Pancreas (tissue), 10 donors: Measurements from ENCODE around the gene VSIG4. TPM values are rescaled to one million over a fixed set of nuclear protein-coding genes. Genes with fewer than 3 reads are reported as not detected.
"Not testable (repeated sequence)": the region's sequence is repeated elsewhere in the genome, so short reads cannot be mapped to it uniquely, and the experiment has no call there.

Experiments
- ATAC-seq, 4 donors: fragments of 200-7000 bp; cut with Tn5 transposase; one replicate each; pipeline versions ENCODE4 v1.8.0 to v1.9.1; 2020; ENCODE audit warnings: mild to moderate bottlenecking in 4 of 4, moderate library complexity in 4 of 4
- DNase-seq, 6 donors: peaks; one replicate each; pipeline ENCODE4 v3.0.0-alpha.2; 2020
- FAIRE-seq: peaks from 2 replicates; lab custom pipeline; 2012; peaks lifted over from hg19 to GRCh38; lab: Jason Lieb, UNC
- H3K27ac ChIP-seq, 4 donors: fragments of 200-600 bp; sonication (generic); 1 replicate in 3 of 4; 2 replicates in 1 of 4; pipeline versions ENCODE4 v1.5.0 to v1.8.0; 2020
- H3K27me3 ChIP-seq, 4 donors: fragments of 200-600 bp; one replicate each; pipeline ENCODE4 v1.8.0; 2021
- H3K36me3 ChIP-seq, 3 donors: fragments of 200-600 bp; sonication (generic) in 1 of 3; one replicate each; pipeline versions ENCODE4 v1.5.0 to v1.8.0; 2020 to 2021
- H3K4me1 ChIP-seq, 3 donors: fragments of 200-600 bp; one replicate each; pipeline ENCODE4 v1.8.0; 2021
- H3K4me3 ChIP-seq, 4 donors: fragments of 200-600 bp; sonication (generic) in 2 of 4; one replicate each; pipeline versions ENCODE4 v1.5.0 to v1.8.0; 2020 to 2021
- H3K9me3 ChIP-seq, 4 donors: fragments of 200-600 bp; one replicate each; pipeline ENCODE4 v1.8.0; 2021
- CTCF ChIP-seq, 4 donors: fragments of 200-600 bp; sonication (generic) in 3 of 4; IDR thresholded peaks; one replicate each; pipeline versions ENCODE4 v1.5.0 to v1.8.0; 2021; ENCODE audit warnings: antibody characterized with exemption in 4 of 4
- WGBS, 2 donors: extraction: QIAGEN DNeasy Blood & Tissue Kit; methylation state at CpG; one replicate each; pipeline ENCODE4 v1.1.7; 2013; 5-methylcytosine and 5-hydroxymethylcytosine counted together
- intact Hi-C, 3 donors: fragments of 100-400 bp; cut with DNase I; formaldehyde crosslinking; loops; one replicate each; pipeline versions ENCODE4 v1.11.1 to v1.14.2; 2022
- polyA plus RNA-seq, 2 donors: library from polyadenylated mRNA; stranded (reverse); fragments of 200-250 nt; gene quantifications; one replicate each; pipeline ENCODE4 v1.2.3, GENCODE V29; 2013
- total RNA-seq, 6 donors: library from RNA; stranded (reverse); fragmentation: NEBNext Ultra II Directional in 4 of 6; extraction: Animal tissue kit (Norgen Biotek cat#: 25700) in 4 of 6; gene quantifications; one replicate each; pipeline versions ENCODE4 v1.2.1 to v1.2.4, GENCODE V29; 2021 to 2023
- donor health status: healthy with polysubstance abuse.
- donor health status: DM: no; HTN: no; CAD: no; lungs with moderate emphysema.
- donor health status: DM: no; HTN: no; CAD: no.
- donor health status: control.
- donor health status: control.
- donor health status: Bipolar disorder and iron deficiency.
- donor health status: DM: yes; HTN: yes; CAD: no.
- donor health status: DM: no; HTN: no; CAD: no.
- donor health status: DM: no; HTN: no; CAD: no.
- donor health status: DM: yes; HTN: yes; CAD: no.

The VSIG4 gene
- total and polyA plus RNA-seq, 8 donors: 1.4 to 42.6 (median 5.0) TPM

GRCh38 chrX:65985211-65985610 is 54.7 kb downstream of the VSIG4 start:
- peaks cover 0 to 17% (median 0%) of the 10 kb centered on the region in 4 donors for H3K27me3 ChIP-seq
- DNase-seq (no peak), FAIRE-seq (peak; percentile 91), ATAC-seq (no peak)
- no peaks in the 10 kb centered on the region for H3K36me3 ChIP-seq
- H3K4me1 ChIP-seq: no peaks in the 10 kb centered on the region
- H3K27ac ChIP-seq: no peak overlapping the region
- no peak overlapping the region for H3K4me3 ChIP-seq
- intact Hi-C loops: no loop called here
- no peaks in the 10 kb centered on the region for H3K9me3 ChIP-seq
- 87 to 94% methylated on average over 3 of the region's 3 CpGs for WGBS, 2 donors
- no peak for TF ChIP-seq CTCF (IDR thresholded peaks at IDR 0.05)

- H3K9me3 ChIP-seq, FAIRE-seq, ATAC-seq, H3K27ac ChIP-seq, H3K36me3 ChIP-seq, H3K4me3 ChIP-seq, intact Hi-C loops, DNase-seq, H3K4me1 ChIP-seq: not testable (repeated sequence)
- peaks cover 0 to 18% (median 2%) of the 10 kb centered on the region in 4 donors for H3K27me3 ChIP-seq
- WGBS, 2 donors: 51 to 64% methylated on average over 1 of the region's 1 CpG
Observed at GRCh38 chrX:65977161-65977560, 62.7 kb downstream of the VSIG4 start.

GRCh38 chrX:65976161-65976560 is 63.7 kb downstream of the VSIG4 start:
- no peak for ATAC-seq
- Histone ChIP-seq H3K4me3 (no peak overlapping the region), H3K4me1 (no peaks in the 10 kb centered on the region), H3K27me3 (peaks cover 0 to 21% (median 2%) of the 10 kb centered on the region in 4 donors), H3K36me3 (no peaks in the 10 kb centered on the region), H3K27ac (no peak overlapping the region), H3K9me3 (no peaks in the 10 kb centered on the region)
- TF ChIP-seq CTCF (IDR thresholded peaks at IDR 0.05): no peak
- intact Hi-C loops: no loop called here
- DNase-seq: no peak
- FAIRE-seq: no peak

DNA sequence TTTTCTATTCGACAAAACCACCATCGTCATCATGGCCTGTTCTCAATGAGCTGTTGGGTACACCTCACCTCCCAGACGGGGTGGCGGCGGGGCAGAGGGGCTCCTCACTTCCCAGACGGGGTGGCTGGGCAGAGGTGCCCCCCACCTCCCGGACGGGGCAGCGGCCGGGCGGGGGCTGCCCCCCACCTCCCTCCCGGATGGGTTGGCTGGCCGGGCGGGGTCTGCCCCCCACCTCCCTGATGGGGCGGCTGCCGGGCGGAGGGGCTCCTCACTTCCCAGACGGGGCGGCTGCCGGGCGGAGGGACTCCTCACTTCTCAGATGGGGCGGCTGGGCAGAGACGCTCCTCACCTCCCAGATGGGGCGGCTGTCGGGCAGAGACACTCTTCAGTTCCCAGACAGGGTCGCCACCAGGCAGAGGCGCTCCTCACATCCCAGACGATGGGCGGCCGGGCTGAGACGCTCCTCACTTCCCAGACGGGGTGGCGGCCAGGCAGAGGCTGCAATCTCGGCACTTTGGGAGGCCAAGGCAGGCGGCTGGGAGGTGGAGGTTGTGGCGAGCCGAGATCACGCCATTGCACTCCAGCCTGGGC is 64.6 kb downstream of the VSIG4 start:
- WGBS, 2 donors: 81 to 83% methylated on average over 26 to 38 of the region's 38 CpGs
- ATAC-seq, H3K9me3 ChIP-seq, intact Hi-C loops, H3K4me3 ChIP-seq, FAIRE-seq, H3K36me3 ChIP-seq, H3K4me1 ChIP-seq, H3K27ac ChIP-seq: not testable (repeated sequence)
- peak in 1 of 6 donors; percentile 35 for DNase-seq
- peaks cover 0 to 12% (median 2%) of the 10 kb centered on the region in 4 donors for H3K27me3 ChIP-seq

Other genes starting within 250 kb of the VSIG4 start
- gene HEPH, start 124.2 kb upstream of the VSIG4 start, total RNA-seq: 1 to 10 TPM in 3 of 6 donors, under 1 TPM in 3; 0.31 to 2.7 (median 1.1) TPM
- gene HEPH, start 124.2 kb upstream of the VSIG4 start, polyA plus RNA-seq: under 1 TPM; 0.38 to 0.54 TPM